ENCODE measurements around the gene CAPN12. TPM values are rescaled to one million over a fixed set of nuclear protein-coding genes. Genes with fewer than 3 reads are reported as not detected.
A peak's percentile ranks its signal among the peaks of the same experiment; 100 is the strongest.

Gene CAPN12
- total RNA-seq, 1 donor from 2014 or later = not detected

DNA sequence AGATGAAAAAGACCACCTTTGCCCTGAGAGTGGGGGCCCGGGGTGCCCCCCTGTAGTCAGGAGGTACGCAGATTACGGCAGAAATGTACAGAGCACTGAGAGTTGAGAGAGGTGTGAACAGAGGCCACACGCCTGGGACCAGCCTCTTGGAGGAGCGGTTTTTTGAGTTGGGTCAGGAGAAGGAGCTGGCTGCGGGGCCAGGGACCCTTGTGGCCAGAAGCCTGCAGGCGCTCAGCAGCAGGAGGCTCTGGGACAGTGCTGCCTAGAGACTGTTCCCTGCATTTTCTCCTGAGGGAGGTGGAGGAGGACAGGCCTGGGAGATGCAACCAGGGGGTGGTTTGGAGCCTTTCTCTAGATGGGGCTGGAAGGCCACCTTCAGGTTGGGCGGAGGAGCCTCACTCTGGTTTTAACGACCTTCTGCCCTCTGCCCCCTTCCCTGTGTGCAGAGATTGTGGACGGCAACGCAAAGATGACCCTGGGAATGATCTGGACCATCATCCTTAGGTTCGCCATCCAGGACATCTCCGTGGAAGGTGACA is 39.7 kb downstream of the CAPN12 start:
- no peak for DNase-seq (ENCODE audit: low spot score in 2 of 2)
- TF ChIP-seq, protein P1, sequence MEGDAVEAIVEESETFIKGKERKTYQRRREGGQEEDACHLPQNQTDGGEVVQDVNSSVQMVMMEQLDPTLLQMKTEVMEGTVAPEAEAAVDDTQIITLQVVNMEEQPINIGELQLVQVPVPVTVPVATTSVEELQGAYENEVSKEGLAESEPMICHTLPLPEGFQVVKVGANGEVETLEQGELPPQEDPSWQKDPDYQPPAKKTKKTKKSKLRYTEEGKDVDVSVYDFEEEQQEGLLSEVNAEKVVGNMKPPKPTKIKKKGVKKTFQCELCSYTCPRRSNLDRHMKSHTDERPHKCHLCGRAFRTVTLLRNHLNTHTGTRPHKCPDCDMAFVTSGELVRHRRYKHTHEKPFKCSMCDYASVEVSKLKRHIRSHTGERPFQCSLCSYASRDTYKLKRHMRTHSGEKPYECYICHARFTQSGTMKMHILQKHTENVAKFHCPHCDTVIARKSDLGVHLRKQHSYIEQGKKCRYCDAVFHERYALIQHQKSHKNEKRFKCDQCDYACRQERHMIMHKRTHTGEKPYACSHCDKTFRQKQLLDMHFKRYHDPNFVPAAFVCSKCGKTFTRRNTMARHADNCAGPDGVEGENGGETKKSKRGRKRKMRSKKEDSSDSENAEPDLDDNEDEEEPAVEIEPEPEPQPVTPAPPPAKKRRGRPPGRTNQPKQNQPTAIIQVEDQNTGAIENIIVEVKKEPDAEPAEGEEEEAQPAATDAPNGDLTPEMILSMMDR (IDR thresholded peaks at IDR 0.05) = no peak
- Histone ChIP-seq H3K4me3 (no peak overlapping the region), H3K4me1 (peaks cover 33 to 67% of the 10 kb centered on the region in 2 donors), H3K27me3 (no peaks in the 10 kb centered on the region), H3K27ac (peak overlapping the region; percentile 28 to 79), H3K9me3 (no peaks in the 10 kb centered on the region), H3K36me3 (peaks cover 88 to 90% of the 10 kb centered on the region in 2 donors)
- intact Hi-C loops (cut with DNase I) = no loop called here

DNA sequence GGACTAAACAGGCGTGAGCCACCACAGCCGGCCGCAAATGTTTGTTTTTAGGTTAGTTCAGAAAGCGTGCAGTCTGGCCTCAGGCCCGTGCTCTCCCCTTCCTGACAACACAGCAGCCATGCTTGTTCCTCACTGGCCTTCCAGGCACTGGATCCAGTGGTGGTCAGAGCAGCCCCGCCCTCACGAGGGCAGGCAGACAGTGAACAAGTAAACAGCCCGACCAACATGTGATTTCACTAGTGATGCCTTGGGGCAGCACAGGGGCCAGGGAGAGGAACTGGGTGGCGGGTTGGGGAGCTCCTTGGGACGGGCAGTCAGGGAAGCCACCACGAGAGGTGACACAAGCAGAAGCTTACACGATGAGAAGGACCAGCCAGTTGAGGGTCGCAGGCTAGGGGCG is 40.8 kb downstream of the CAPN12 start:
- intact Hi-C loops (cut with DNase I) = no loop called here
- Histone ChIP-seq H3K9me3 (no peaks in the 10 kb centered on the region), H3K27ac (peak overlapping the region; percentile 69 to 95), H3K27me3 (no peaks in the 10 kb centered on the region), H3K4me1 (peaks cover 31 to 67% of the 10 kb centered on the region in 2 donors), H3K4me3 (no peak overlapping the region), H3K36me3 (peaks cover 77 to 80% of the 10 kb centered on the region in 2 donors)
- TF ChIP-seq, protein P1 (IDR thresholded peaks at IDR 0.05) = no peak
- no peak for DNase-seq (ENCODE audit: low spot score in 2 of 2)

DNA sequence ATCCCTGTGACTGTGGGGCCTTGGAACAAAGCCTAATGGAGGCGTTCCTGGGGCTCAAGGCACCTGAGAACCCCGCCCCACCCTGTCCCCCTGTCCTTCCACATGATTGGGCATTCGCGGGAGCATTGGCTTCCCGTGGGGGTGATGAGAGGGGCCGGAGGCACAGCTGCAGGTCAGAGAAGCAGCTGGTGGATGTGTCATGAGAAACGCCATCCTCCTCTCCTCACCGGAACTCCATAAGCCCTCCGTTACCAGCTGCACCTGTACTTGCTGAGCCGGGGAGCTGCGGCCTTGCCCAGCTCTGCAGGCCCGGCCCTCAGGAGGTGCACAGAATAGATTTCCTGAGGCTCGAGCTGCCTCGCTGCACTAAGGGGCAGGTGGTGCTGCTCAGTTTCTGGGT is 42.0 kb downstream of the CAPN12 start:
- Histone ChIP-seq H3K27ac (peak overlapping the region; percentile 95 to 98), H3K9me3 (no peaks in the 10 kb centered on the region), H3K36me3 (peaks cover 73 to 74% of the 10 kb centered on the region in 2 donors), H3K4me1 (peaks cover 33 to 67% of the 10 kb centered on the region in 2 donors), H3K4me3 (no peak overlapping the region), H3K27me3 (no peaks in the 10 kb centered on the region)
- intact Hi-C loops (cut with DNase I) = no loop called here
- DNase-seq (ENCODE audit: low spot score in 2 of 2) = no peak
- TF ChIP-seq, protein P1 (IDR thresholded peaks at IDR 0.05) = no peak

DNA sequence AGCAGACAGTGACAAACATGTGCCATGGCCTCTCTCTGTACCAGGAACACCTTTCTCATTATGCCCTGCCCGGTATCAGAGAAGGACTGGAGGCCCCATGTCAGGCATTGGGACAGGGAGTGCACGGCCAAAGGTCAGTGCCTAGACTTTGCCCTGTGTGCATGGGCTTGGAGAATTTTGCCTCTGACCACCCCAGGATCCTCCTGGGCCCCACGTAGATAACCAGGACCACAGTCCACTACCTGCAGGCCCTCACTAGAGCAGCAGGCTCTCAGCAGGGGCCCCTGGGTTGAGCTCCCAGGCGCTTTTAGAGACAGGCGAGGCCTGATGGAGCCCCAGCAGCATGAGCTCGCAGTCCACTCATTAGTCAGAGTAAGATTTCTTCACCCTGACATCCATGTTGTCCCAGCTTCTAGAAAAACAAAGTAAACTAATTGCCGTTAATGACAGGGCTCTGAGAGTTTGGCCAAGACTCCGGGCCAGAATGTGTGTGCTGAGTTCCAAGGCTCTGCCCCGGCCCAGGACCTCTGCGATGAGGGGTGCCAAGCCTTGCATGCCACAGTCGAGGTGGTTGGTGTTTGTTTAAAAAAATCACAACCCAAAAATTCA is 42.7 kb downstream of the CAPN12 start:
- intact Hi-C loops (cut with DNase I) = no loop called here
- peak in 1 of 2 donors; percentile 82 for DNase-seq (ENCODE audit: low spot score in 2 of 2)

DNA sequence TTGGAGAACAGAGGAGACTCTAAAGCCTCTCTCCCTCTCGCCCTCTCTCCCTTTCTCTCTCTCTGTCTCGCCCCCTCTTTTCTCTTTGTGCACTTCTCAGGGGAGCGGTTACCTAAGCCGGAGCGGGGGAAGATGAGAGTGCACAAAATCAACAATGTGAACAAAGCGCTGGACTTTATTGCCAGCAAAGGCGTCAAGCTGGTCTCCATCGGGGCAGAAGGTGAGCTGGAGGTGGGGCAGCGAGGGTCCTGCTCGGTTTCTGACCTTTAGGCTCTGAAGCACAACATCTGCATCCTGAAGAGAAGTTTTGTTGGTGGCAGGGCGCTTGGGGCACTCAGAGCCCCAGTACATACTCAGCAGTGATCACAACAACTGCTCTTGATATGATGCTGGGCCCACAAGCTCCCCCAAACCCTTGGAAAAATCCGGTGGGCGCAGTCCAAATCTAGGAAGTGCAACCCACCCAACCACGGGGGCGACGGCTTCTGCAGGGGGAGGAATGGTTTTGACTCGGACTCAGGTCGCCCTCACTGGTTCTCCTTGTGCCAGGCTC is 43.3 kb downstream of the CAPN12 start:
- intact Hi-C loops (cut with DNase I) = no loop called here
- no peaks in the 10 kb centered on the region for H3K27me3 ChIP-seq
- peak overlapping the region; percentile 95 to 98 for H3K27ac ChIP-seq
- TF ChIP-seq, protein P1 (IDR thresholded peaks at IDR 0.05) = no peak
- H3K4me3 ChIP-seq = no peak overlapping the region
- H3K36me3 ChIP-seq = peaks cover 64 to 72% of the 10 kb centered on the region in 2 donors
- DNase-seq (ENCODE audit: low spot score in 2 of 2) = no peak
- H3K9me3 ChIP-seq = no peaks in the 10 kb centered on the region
- peaks cover 42 to 68% of the 10 kb centered on the region in 2 donors for H3K4me1 ChIP-seq

More for the DNA sequence above, 42.7 kb downstream of the CAPN12 start:
- Histone ChIP-seq H3K27ac (peak overlapping the region; percentile 95 to 98), H3K36me3 (peaks cover 70 to 72% of the 10 kb centered on the region in 2 donors), H3K4me3 (no peak overlapping the region), H3K4me1 (peaks cover 36 to 67% of the 10 kb centered on the region in 2 donors), H3K9me3 (no peaks in the 10 kb centered on the region), H3K27me3 (no peaks in the 10 kb centered on the region)
- TF ChIP-seq, protein P1 (IDR thresholded peaks at IDR 0.05) = no peak

Measured in ascending aorta (tissue), 2 donors.